Astrocyte of the spinal cord (primary cell): ENCODE measurements around the gene MRPL22.

Experiments
- DNase-seq: peaks from one replicate; pipeline ENCODE4 v3.0.0; 2011; ENCODE audit warnings: low read depth, low spot score
- H3K4me3 ChIP-seq: 2 replicates; pipeline ENCODE4 v1.5.1; 2011; ENCODE audit warnings: low read depth, mild to moderate bottlenecking, low read length, moderate library complexity
- in situ Hi-C: cut with HindIII; loops from 2 replicates; pipeline ENCODE4 v1.10.0; 2017; ENCODE audit warnings: low sequenced_read_pairs
- TF ChIP-seq, protein P1 (sequence below): IDR thresholded peaks from 2 replicates; pipeline ENCODE4 v1.5.1; 2012; ENCODE audit warnings: low read depth, mild to moderate bottlenecking, low read length, inconsistent platforms

MRPL22 gene

DNA sequence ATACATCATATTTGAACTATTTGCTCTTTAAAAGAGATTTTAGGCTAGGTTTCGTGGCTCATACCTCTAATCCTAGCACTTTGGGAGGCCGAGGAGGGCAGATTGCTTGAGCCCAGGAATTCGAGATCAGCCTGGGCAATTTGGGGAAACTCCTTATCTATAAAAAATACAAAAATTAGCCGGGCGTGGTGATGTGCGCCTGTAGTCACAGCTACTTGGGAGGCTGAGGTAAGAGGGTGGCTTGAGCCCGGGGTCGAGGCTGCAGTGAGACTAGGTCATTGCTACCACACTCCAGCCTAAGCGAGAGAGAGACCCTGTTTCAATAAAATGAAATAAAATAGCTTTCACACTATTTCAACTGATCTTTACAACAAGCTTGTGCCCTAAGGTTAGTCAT, 500 bp upstream of the MRPL22 start:
- DNase-seq: no peak
- peak overlapping the region; percentile 73 for H3K4me3 ChIP-seq
- TF ChIP-seq, protein P1, sequence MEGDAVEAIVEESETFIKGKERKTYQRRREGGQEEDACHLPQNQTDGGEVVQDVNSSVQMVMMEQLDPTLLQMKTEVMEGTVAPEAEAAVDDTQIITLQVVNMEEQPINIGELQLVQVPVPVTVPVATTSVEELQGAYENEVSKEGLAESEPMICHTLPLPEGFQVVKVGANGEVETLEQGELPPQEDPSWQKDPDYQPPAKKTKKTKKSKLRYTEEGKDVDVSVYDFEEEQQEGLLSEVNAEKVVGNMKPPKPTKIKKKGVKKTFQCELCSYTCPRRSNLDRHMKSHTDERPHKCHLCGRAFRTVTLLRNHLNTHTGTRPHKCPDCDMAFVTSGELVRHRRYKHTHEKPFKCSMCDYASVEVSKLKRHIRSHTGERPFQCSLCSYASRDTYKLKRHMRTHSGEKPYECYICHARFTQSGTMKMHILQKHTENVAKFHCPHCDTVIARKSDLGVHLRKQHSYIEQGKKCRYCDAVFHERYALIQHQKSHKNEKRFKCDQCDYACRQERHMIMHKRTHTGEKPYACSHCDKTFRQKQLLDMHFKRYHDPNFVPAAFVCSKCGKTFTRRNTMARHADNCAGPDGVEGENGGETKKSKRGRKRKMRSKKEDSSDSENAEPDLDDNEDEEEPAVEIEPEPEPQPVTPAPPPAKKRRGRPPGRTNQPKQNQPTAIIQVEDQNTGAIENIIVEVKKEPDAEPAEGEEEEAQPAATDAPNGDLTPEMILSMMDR: no peak
- in situ Hi-C loops: no loop called here

GRCh38 chr5:154943527-154943926, 2.7 kb downstream of the MRPL22 start:
- no peak overlapping the region for H3K4me3 ChIP-seq
- no peak for DNase-seq
- TF ChIP-seq, protein P1: no peak
- in situ Hi-C loops: no loop called here

DNA sequence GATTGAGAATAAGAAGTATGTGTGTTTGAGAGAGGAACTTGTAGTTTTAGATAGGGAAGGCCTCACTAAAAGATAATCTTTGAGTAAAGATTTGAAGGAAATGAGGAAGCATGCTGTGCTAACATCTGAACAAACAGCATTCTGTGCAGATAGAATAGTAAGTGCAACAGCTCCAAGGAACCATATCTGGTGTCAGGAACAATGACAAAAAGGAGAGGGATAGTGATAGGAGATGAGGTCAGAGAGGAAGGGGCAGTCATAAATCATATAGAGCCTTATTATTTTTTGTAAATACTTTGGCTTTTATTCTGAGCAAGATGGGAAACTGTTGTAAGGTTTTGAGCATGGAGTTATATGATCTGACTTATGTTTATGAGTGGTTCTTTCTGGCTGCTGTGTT, 3.8 kb downstream of the MRPL22 start:
- in situ Hi-C loops: no loop called here
- TF ChIP-seq, protein P1: no peak
- H3K4me3 ChIP-seq: no peak overlapping the region

DNA sequence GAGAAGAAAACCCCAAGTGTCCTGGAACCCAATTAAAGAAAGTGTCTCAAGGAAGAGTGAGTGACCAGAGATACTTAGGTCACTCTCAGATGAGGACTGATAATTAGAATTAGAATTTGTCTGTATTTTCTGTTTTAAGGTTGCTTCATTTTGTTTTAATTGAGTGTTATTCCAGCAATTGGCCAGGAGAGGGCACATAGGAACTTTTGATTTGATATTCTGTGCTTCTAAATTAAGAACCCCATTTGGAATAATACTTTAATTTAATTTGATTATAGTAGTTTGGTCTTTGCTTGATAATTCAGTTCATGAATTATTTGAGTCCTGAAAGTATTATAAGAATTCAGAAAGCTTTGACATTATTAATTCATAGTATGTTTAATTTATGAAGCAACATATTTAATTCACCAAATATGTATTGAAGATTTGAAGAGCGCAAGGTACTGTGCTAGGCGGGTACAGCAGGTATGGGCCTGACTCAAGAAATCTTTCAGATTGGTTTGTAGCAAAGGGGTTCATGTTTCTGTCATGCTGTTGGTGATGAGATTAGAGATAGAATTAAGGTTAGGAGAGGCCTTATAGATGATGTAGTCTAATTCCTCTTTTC, 4.9 kb downstream of the MRPL22 start:
- TF ChIP-seq, protein P1: peak; percentile 56
- no peak overlapping the region for H3K4me3 ChIP-seq
- DNase-seq: peak; percentile 43
- in situ Hi-C loops: no loop called here

More for the DNA sequence above, 3.8 kb downstream of the MRPL22 start:
- no peak for DNase-seq

DNA sequence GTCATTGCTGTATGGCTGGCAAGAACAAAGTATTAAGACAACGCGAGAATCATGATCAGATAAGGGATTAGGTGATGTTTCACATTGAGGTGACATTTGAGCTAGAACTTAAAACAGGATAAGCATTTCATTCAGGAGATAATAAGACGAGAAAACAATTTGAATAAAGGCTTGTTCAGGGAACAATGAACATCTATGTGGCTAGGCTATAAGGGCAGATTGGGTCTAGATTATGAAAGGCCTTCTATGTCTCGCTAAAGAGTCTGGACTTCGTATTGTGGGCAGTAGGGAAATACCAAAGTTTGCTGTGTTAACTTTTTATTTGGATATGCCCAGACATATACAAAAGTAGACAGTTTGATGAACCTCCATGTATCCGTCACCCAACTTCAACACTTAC, 6.9 kb downstream of the MRPL22 start:
- TF ChIP-seq, protein P1: no peak
- DNase-seq: no peak
- in situ Hi-C loops: no loop called here
- no peak overlapping the region for H3K4me3 ChIP-seq

DNA sequence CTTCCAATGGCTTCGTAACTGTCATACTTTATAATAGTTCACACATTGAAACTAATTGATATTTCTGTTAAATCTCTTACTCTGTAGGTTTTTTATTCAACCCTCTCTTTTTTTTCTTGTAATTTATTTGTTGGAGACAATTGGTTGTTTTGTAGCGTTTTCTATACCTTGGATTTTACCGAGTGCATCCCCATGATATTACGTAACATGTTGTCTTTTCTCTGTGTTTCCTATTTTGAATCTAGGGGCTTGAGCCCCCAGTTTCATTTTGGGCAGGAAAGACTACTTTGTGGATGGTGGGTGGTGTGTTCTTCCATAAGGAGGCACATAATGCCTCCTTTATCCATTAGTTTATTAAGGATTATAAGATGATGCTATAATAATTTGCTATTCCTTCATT, 7.4 kb downstream of the MRPL22 start:
- no peak overlapping the region for H3K4me3 ChIP-seq
- TF ChIP-seq, protein P1: no peak
- DNase-seq: no peak
- in situ Hi-C loops: no loop called here
